Measurements from ENCODE around the gene KRTAP4-9.
"Not testable (repeated sequence)": the region's sequence is repeated elsewhere in the genome, so short reads cannot be mapped to it uniquely, and the experiment has no call there.

KRTAP4-9 gene

DNA sequence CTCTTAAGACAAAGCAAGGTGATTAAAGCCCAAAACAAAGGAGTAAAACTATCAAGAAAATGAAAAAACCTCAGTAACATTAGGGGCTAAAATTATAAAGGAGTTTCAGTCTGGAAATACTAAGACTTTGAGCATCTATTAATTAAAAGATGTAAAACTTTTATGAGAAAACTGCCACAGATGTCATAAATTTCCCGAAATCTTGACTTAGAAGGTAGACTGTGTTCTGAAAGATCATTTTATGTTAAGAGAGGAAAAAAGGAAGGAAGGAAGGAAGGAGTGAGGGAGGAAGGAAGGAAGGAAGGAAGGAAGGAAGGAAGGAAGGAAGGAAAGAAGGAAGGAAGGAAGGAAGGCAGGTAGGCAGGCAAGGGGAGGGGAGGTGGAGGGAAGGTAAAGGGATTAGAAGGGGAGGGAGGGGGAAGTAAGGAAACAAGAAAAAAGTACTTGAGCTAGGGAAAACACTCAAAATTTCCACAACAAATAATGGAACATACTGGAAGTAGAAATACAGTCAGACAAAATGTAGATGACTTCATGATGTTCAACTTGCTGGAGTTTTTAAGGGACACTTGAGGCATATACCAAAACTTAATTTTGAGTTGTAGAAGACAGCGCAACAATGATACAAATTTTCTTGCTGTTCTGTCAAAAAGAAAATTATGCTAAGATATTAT lies 42.5 kb downstream of the KRTAP4-9 start:
- no peak for DNase-seq (ENCODE audit: low read depth)
- TF ChIP-seq, protein P1, sequence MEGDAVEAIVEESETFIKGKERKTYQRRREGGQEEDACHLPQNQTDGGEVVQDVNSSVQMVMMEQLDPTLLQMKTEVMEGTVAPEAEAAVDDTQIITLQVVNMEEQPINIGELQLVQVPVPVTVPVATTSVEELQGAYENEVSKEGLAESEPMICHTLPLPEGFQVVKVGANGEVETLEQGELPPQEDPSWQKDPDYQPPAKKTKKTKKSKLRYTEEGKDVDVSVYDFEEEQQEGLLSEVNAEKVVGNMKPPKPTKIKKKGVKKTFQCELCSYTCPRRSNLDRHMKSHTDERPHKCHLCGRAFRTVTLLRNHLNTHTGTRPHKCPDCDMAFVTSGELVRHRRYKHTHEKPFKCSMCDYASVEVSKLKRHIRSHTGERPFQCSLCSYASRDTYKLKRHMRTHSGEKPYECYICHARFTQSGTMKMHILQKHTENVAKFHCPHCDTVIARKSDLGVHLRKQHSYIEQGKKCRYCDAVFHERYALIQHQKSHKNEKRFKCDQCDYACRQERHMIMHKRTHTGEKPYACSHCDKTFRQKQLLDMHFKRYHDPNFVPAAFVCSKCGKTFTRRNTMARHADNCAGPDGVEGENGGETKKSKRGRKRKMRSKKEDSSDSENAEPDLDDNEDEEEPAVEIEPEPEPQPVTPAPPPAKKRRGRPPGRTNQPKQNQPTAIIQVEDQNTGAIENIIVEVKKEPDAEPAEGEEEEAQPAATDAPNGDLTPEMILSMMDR (conservative IDR thresholded peaks at IDR 0.05; ENCODE audit: low read depth, low read length), result no peak
- no peak overlapping the region for H3K4me3 ChIP-seq (ENCODE audit: low read depth, low read length)

DNA sequence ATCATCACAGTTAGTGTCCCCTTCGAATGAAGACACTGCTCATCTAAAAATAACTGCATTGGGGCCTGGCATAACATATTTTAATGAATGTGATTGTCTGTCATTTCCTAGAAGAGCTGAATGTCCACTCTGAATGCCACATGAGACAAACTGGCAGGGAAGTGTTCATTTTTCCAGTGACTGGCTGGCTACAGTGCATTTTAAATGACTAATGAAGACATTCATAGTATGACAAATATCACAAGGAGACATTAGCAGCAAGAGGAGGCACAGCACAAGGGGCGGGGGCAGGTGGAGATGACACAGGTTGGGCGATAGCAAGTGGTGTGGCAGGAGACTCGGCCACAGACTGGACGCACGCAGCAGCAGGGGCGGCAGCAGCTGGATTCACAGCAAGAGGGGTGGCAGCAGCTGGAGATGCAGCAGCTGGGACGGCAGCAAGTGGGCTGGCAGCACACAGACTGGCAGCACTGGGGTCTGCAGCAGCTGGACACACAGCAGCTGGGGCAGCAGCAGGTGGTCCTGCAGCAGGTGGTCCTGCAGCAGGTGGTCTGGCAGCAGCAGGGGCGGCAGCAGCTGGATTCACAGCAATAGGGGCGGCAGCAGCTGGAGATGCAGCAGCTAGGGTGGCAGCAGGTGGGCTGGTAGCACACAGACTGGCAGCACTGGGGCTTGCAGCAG lies 43.9 kb downstream of the KRTAP4-9 start:
- H3K4me3 ChIP-seq (ENCODE audit: low read depth, low read length); DNase-seq (ENCODE audit: low read depth): not testable (repeated sequence)

DNA sequence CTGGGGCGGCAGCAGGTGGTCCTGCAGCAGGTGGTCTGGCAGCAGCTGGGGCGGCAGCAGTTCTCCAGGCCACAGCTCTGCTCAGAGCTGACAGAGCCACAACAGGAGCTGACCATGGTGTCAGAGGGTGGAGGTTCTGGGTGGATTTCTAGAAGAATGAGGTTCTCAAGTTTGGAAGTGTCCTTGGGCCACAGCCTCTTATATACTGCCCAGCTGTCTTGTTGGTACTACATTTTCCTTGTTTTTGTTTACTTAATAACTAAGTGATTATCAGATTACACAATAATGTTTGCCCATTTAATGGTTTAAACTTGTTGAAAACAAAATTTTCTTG lies 44.4 kb downstream of the KRTAP4-9 start, which contains the start of gene KRTAP4-5:
TSS of gene KRTAP4-5 (minus strand) at position 174 of the 334 bp plus-strand sequence. CDS start at position 116, 58 bp downstream.
- no peak within 1 kb of the TSS for H3K4me3 ChIP-seq (ENCODE audit: low read depth, low read length)
- DNase-seq (ENCODE audit: low read depth), result no peak
- TF ChIP-seq, protein P1 (conservative IDR thresholded peaks at IDR 0.05; ENCODE audit: low read depth, low read length), result no peak

DNA sequence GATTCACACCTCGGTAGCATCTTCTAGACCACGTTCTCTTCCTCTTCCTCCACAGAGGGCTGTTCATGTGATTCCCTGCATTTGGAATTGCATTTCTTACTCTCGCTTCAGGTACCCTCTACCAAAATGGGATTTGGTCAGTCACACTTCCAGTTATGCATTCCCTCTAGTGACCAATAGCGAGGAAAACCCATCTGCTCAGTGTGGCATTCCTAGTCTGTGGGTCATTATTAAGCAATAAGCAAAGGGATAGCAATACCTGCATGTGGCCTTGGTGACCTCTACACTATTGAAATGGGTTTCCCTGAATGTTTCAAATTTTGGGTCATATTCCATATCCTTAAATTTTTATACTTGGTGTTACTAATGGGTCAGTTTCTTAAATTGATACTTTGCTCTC lies 44.8 kb downstream of the KRTAP4-9 start:
- DNase-seq (ENCODE audit: low read depth), result no peak
- H3K4me3 ChIP-seq (ENCODE audit: low read depth, low read length), result no peak overlapping the region
- TF ChIP-seq, protein P1 (conservative IDR thresholded peaks at IDR 0.05; ENCODE audit: low read depth, low read length), result no peak

DNA sequence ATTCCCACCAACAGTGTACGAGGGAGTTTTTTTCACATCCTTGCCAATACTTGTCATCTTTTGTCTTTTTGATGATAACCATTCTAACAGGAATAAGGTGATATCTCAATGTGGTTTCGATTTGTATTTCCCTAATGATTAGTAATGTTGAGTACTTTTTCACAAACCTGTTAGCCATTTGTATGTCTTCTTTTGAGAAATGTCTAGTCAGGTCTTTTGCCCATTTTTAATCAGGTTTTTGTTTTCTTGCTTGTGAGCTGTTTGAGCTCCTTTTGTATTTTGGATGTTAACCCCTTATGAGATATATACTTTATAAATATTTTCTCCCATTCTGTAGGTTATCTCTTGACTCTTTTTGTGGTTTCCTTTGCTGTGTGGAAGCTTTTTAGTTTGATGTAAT lies 46.3 kb downstream of the KRTAP4-9 start:
- no peak for DNase-seq (ENCODE audit: low read depth)
- TF ChIP-seq, protein P1 (conservative IDR thresholded peaks at IDR 0.05; ENCODE audit: low read depth, low read length), result no peak
- no peak overlapping the region for H3K4me3 ChIP-seq (ENCODE audit: low read depth, low read length)

DNA sequence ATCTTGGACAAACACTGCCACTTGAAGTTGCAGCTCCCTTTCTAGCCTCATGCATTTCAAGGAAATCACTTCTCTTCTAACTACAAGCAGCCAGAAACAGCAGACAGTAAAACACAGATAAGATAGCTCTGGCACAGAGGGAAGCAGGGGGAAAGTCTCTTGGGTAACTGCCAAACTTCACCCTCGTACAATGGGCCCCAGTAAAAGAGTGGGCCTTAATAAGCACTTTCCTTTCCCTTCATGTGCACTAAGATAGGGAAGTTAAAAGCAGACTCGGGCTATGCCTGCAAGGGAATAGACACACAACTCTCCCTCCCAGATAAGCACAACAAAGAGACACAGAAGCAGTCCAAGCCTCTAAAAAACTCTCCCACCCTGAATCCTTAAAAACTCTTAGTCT lies 48.7 kb downstream of the KRTAP4-9 start:
- H3K4me3 ChIP-seq (ENCODE audit: low read depth, low read length), result no peak overlapping the region
- no peak for DNase-seq (ENCODE audit: low read depth)
- TF ChIP-seq, protein P1 (conservative IDR thresholded peaks at IDR 0.05; ENCODE audit: low read depth, low read length), result no peak

Measured in choroid plexus epithelial cell (primary cell).